ENCODE measurements around the gene S100A9. TPM values are rescaled to one million over a fixed set of nuclear protein-coding genes. Genes with fewer than 3 reads are reported as not detected.

Gene S100A9
- total and polyA plus RNA-seq, 7 donors, result 73.4 to 943 (median 308) TPM

- H3K27me3 ChIP-seq, result no peaks in the 10 kb centered on the region
- peaks cover 0 to 6% (median 0%) of the 10 kb centered on the region in 4 donors for H3K9me3 ChIP-seq
- no peak for DNase-seq
- no peaks in the 10 kb centered on the region for H3K4me1 ChIP-seq
- intact Hi-C loops (cut with DNase I), result no loop called here
- no peak overlapping the region for H3K27ac ChIP-seq
- WGBS, 2 donors, result 86 to 95% methylated on average over 1 of the region's 1 CpG
- H3K4me3 ChIP-seq, result no peak overlapping the region
- no peak for TF ChIP-seq CTCF (IDR thresholded peaks at IDR 0.05)
- TF ChIP-seq POLR2A (IDR thresholded peaks at IDR 0.05), result no peak
- no peak for TF ChIP-seq EP300 (IDR thresholded peaks at IDR 0.05)
- no peak for TF ChIP-seq POLR2AphosphoS5 (IDR thresholded peaks at IDR 0.05)
- H3K36me3 ChIP-seq, result no peaks in the 10 kb centered on the region
These were observed 23.8 kb upstream of the S100A9 start for GRCh38 chr1:153333902-153334301.

- Histone ChIP-seq H3K27me3 (no peaks in the 10 kb centered on the region), H3K4me1 (no peaks in the 10 kb centered on the region), H3K27ac (no peak overlapping the region), H3K36me3 (no peaks in the 10 kb centered on the region), H3K9me3 (peaks cover 0 to 4% (median 0%) of the 10 kb centered on the region in 4 donors), H3K4me3 (no peak overlapping the region)
- no peak for TF ChIP-seq CTCF (IDR thresholded peaks at IDR 0.05)
- intact Hi-C loops (cut with DNase I), result no loop called here
- DNase-seq, result no peak
These were observed 21.0 kb upstream of the S100A9 start for GRCh38 chr1:153336650-153337049.

GRCh38 chr1:153337980-153338853, 19.4 kb upstream of the S100A9 start:
- WGBS, 2 donors, result 82 to 84% methylated on average over 8 of the region's 8 CpGs
- Histone ChIP-seq H3K27ac (no peak overlapping the region), H3K4me3 (no peak overlapping the region), H3K4me1 (no peaks in the 10 kb centered on the region), H3K9me3 (no peaks in the 10 kb centered on the region), H3K36me3 (no peaks in the 10 kb centered on the region), H3K27me3 (no peaks in the 10 kb centered on the region)
- DNase-seq, result no peak
- TF ChIP-seq POLR2AphosphoS5 (IDR thresholded peaks at IDR 0.05), result no peak
- TF ChIP-seq POLR2A (IDR thresholded peaks at IDR 0.05), result no peak
- no peak for TF ChIP-seq CTCF (IDR thresholded peaks at IDR 0.05)
- TF ChIP-seq EP300 (IDR thresholded peaks at IDR 0.05), result no peak
- intact Hi-C loops (cut with DNase I), result no loop called here

DNA sequence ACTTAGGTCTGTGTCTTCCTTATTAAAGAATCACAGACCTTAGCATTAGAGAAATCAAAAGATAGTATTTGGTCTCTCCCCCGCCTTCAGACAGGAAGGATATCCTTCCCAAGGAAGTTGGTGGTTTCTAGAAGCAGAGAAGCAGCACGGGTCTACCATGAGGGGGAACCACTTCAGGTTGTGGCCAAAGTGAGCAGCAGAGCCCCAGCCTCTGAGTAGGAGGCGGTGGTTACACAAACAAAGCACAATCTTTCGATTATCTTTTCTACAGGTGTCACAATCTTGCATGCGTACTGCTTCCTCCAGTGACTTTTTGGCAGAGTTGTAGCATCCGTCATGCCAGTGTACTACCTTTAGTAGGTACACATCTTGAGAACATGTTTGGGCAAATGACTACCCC, 17.9 kb upstream of the S100A9 start:
- Histone ChIP-seq H3K4me3 (no peak overlapping the region), H3K27me3 (no peaks in the 10 kb centered on the region), H3K4me1 (no peaks in the 10 kb centered on the region), H3K27ac (no peak overlapping the region), H3K9me3 (no peaks in the 10 kb centered on the region), H3K36me3 (no peaks in the 10 kb centered on the region)
- no peak for TF ChIP-seq POLR2A (IDR thresholded peaks at IDR 0.05)
- TF ChIP-seq CTCF (IDR thresholded peaks at IDR 0.05), result no peak
- TF ChIP-seq POLR2AphosphoS5 (IDR thresholded peaks at IDR 0.05), result no peak
- TF ChIP-seq EP300 (IDR thresholded peaks at IDR 0.05), result no peak
- DNase-seq, result no peak
- 58 to 81% methylated on average over 6 of the region's 6 CpGs for WGBS, 2 donors
- intact Hi-C loops (cut with DNase I), result no loop called here

GRCh38 chr1:153340356-153340755, 17.3 kb upstream of the S100A9 start:
- 85 to 96% methylated on average over 10 of the region's 10 CpGs for WGBS, 2 donors
- no peak for TF ChIP-seq CTCF (IDR thresholded peaks at IDR 0.05)
- TF ChIP-seq POLR2A (IDR thresholded peaks at IDR 0.05), result no peak
- no peak for TF ChIP-seq EP300 (IDR thresholded peaks at IDR 0.05)

More at GRCh38 chr1:153340356-153340755, 17.3 kb upstream of the S100A9 start:
- Histone ChIP-seq H3K27ac (no peak overlapping the region), H3K9me3 (no peaks in the 10 kb centered on the region), H3K4me1 (no peaks in the 10 kb centered on the region), H3K4me3 (no peak overlapping the region), H3K27me3 (no peaks in the 10 kb centered on the region), H3K36me3 (no peaks in the 10 kb centered on the region)
- DNase-seq, result no peak
- intact Hi-C loops (cut with DNase I), result no loop called here
